Measurements from ENCODE around the gene PAF1. TPM values are rescaled to one million over a fixed set of nuclear protein-coding genes. Genes with fewer than 3 reads are reported as not detected.

The PAF1 gene
- polyA plus RNA-seq, 1 donor from 2014 or later: 37.3 TPM

- H3K36me3 ChIP-seq (ENCODE audit: insufficient read depth, low read length): peaks cover 5% of the 10 kb centered on the region
- no peaks in the 10 kb centered on the region for H4K20me1 ChIP-seq (ENCODE audit: insufficient read depth)
- H3K79me2 ChIP-seq (replicated peaks; ENCODE audit: insufficient read depth, low read length): peaks cover 33% of the 10 kb centered on the region
Measured at GRCh38 chr19:39349326-39349725, 41.6 kb downstream of the PAF1 start.

More at GRCh38 chr19:39349326-39349725, 41.6 kb downstream of the PAF1 start:
- no peak overlapping the region for H3K4me3 ChIP-seq (ENCODE audit: low read length)
- H3K27me3 ChIP-seq (ENCODE audit: insufficient read depth, low read depth, low read length): no peaks in the 10 kb centered on the region
- H3K4me2 ChIP-seq (ENCODE audit: low read length): no peak overlapping the region
- H2AFZ ChIP-seq (ENCODE audit: low read depth, low read length): no peak overlapping the region
- no peaks in the 10 kb centered on the region for H3F3A ChIP-seq (ENCODE audit: insufficient read depth, low read length, poor library complexity, severe bottlenecking)
- TF ChIP-seq EP300 (conservative IDR thresholded peaks at IDR 0.05; ENCODE audit: poor library complexity, severe bottlenecking) (no peak), MXI1 (conservative IDR thresholded peaks at IDR 0.05; ENCODE audit: poor library complexity, severe bottlenecking) (no peak), EZH2 (IDR thresholded peaks at IDR 0.05; ENCODE audit: borderline replicate concordance, insufficient read depth, low read length, poor library complexity, severe bottlenecking) (no peak), CTCF (IDR thresholded peaks at IDR 0.05; ENCODE audit: poor library complexity, severe bottlenecking) (no peak), RAD21 (conservative IDR thresholded peaks at IDR 0.05) (no peak), REST (IDR thresholded peaks at IDR 0.05; ENCODE audit: borderline replicate concordance) (no peak), POLR2AphosphoS5 (IDR thresholded peaks at IDR 0.05) (no peak), SMC3 (conservative IDR thresholded peaks at IDR 0.05; ENCODE audit: poor library complexity) (no peak), TAF1 (IDR thresholded peaks at IDR 0.05; ENCODE audit: low read depth) (no peak)
- no peak overlapping the region for H3K9ac ChIP-seq (ENCODE audit: low read length)
- H3K27ac ChIP-seq (ENCODE audit: low read length): no peak overlapping the region
- H3K9me3 ChIP-seq (ENCODE audit: low read length): no peaks in the 10 kb centered on the region
- H3K9me2 ChIP-seq (ENCODE audit: insufficient read depth, low read length): no peaks in the 10 kb centered on the region

All from neural cell (in vitro differentiated cells).